Stomach (tissue), 9 donors: ENCODE data around the gene SYT12. TPM values are rescaled to one million over a fixed set of nuclear protein-coding genes. Genes with fewer than 3 reads are reported as not detected.

ENCODE experiments used
- DNase-seq, 2 donors: peaks; one replicate each; pipeline versions ENCODE4 v3.0.0 to v3.0.0-alpha.2; 2013 to 2019
- H3K27ac ChIP-seq, 5 donors: fragments of 200-600 bp in 4 of 5; sonication (generic) in 4 of 5; one replicate each; pipeline ENCODE4 v1.5.1; 2013 to 2019; ENCODE audit warnings: mild to moderate bottlenecking in 1 of 5, moderate library complexity in 1 of 5
- H3K27me3 ChIP-seq, 3 donors: fragments of 200-600 bp; sonication (generic); one replicate each; pipeline ENCODE4 v1.5.1; 2017 to 2019; ENCODE audit warnings: mixed run types in 1 of 3
- H3K36me3 ChIP-seq, 4 donors: fragments of 200-600 bp; sonication (generic); 1 replicate in 3 of 4; 2 replicates in 1 of 4; pipeline ENCODE4 v1.5.1; 2016 to 2019
- H3K4me1 ChIP-seq, 4 donors: fragments of 200-600 bp; sonication (generic); one replicate each; pipeline ENCODE4 v1.5.1; 2016 to 2019
- H3K4me3 ChIP-seq, 4 donors: fragments of 200-600 bp; sonication (generic) in 3 of 4; one replicate each; pipeline ENCODE4 v1.5.1; 2016 to 2019; ENCODE audit warnings: mild to moderate bottlenecking in 1 of 4
- H3K9me3 ChIP-seq, 4 donors: fragments of 200-600 bp; sonication (generic); one replicate each; pipeline ENCODE4 v1.5.1; 2016 to 2019
- CTCF ChIP-seq, 7 experiments: fragments of 450-650 bp in 4 of 7; fragments of 200-600 bp in 3 of 7; sonication (generic) in 3 of 7; IDR thresholded peaks; one replicate each; pipeline ENCODE4 v1.5.1; 2016 to 2019; ENCODE audit warnings: antibody characterized with exemption in 7 of 7, control low read depth in 2 of 7, mild to moderate bottlenecking in 1 of 7
- EP300 ChIP-seq: sonication (generic); formaldehyde crosslinking; IDR thresholded peaks from one replicate; pipeline ENCODE4 v1.6.1; 2017; ENCODE audit warnings: antibody characterized with exemption
- POLR2A ChIP-seq, 4 donors: fragments of 450-650 bp; IDR thresholded peaks; one replicate each; pipeline ENCODE4 v1.6.1; 2016; ENCODE audit warnings: antibody characterized with exemption in 4 of 4, control low read depth in 2 of 4, mild to moderate bottlenecking in 1 of 4, moderate library complexity in 1 of 4
- POLR2AphosphoS5 ChIP-seq, 3 donors: sonication (generic); formaldehyde crosslinking; IDR thresholded peaks; one replicate each; pipeline ENCODE4 v1.6.1; 2016; ENCODE audit warnings: antibody characterized with exemption in 3 of 3
- WGBS, 5 donors: extraction: QIAGEN DNeasy Blood & Tissue Kit in 3 of 5; methylation state at CpG; one replicate each; pipeline versions ENCODE4 v1.1.5 to v1.1.7; 2013 to 2018; 5-methylcytosine and 5-hydroxymethylcytosine counted together
- intact Hi-C: fragments of 100-400 bp; cut with DNase I; formaldehyde crosslinking; loops from one replicate; pipeline ENCODE4 v1.15.1; 2023; ENCODE audit warnings: low total_unique reads
- polyA plus RNA-seq, 3 donors: library from polyadenylated mRNA; stranded (reverse); fragments of 200-250 nt; gene quantifications; one replicate each; pipeline ENCODE4 v1.2.3, GENCODE V29; 2013
- total RNA-seq, 5 donors: library from RNA; depleted of rRNA; stranded (reverse); fragments of >200 nt; gene quantifications; one replicate each; pipeline versions ENCODE4 v1.1.0 to v1.2.3, GENCODE V29; 2014 to 2016
- donor health status: healthy with polysubstance abuse.
- donor health status: Bipolar disorder and iron deficiency.
- donor health status: healthy.

SYT12 gene
- total and polyA plus RNA-seq, 8 donors = 0.31 to 1.1 (median 0.45) TPM; not detected in 5

- Histone ChIP-seq H3K9me3 (peaks cover 7 to 20% (median 13%) of the 10 kb centered on the region in 4 donors), H3K4me3 (no peak overlapping the region), H3K27ac (no peak overlapping the region), H3K27me3 (peaks cover 0 to 10% (median 0%) of the 10 kb centered on the region in 3 donors), H3K4me1 (peaks cover 0 to 3% (median 0%) of the 10 kb centered on the region in 4 donors), H3K36me3 (no peaks in the 10 kb centered on the region)
- intact Hi-C loops = no loop called here
- TF ChIP-seq EP300 (no peak), POLR2A (IDR thresholded peaks at IDR 0.05) (no peak), CTCF (IDR thresholded peaks at IDR 0.05) (no peak), POLR2AphosphoS5 (IDR thresholded peaks at IDR 0.05) (no peak)
- no peak for DNase-seq
- 66 to 78% (median 73%) methylated on average over 8 to 11 of the region's 11 CpGs for WGBS, 5 donors
Measured at GRCh38 chr11:66975405-66976027, 47.4 kb upstream of the SYT12 start.

GRCh38 chr11:66976028-66976467, 46.9 kb upstream of the SYT12 start:
- no peak overlapping the region for H3K27ac ChIP-seq
- intact Hi-C loops = no loop called here
- H3K36me3 ChIP-seq = no peaks in the 10 kb centered on the region
- H3K9me3 ChIP-seq = peaks cover 7 to 20% (median 13%) of the 10 kb centered on the region in 4 donors
- H3K4me3 ChIP-seq = no peak overlapping the region
- DNase-seq = peak in 1 of 2 donors; percentile 45
- peaks cover 0 to 3% (median 0%) of the 10 kb centered on the region in 4 donors for H3K4me1 ChIP-seq
- whole genome bisulfite sequencing, 5 donors = 41 to 56% (median 50%) methylated on average over 6 to 9 of the region's 9 CpGs
- TF ChIP-seq CTCF (IDR thresholded peaks at IDR 0.05) (peak in 4 of 7 experiments; percentile 5 to 45 (median 24)), POLR2AphosphoS5 (IDR thresholded peaks at IDR 0.05) (no peak)
- peaks cover 0 to 10% (median 0%) of the 10 kb centered on the region in 3 donors for H3K27me3 ChIP-seq

- H3K4me3 ChIP-seq = no peak overlapping the region
- 87 to 97% (median 91%) methylated on average over 4 to 6 of the region's 6 CpGs for WGBS, 5 donors
- peaks cover 7 to 20% (median 13%) of the 10 kb centered on the region in 4 donors for H3K9me3 ChIP-seq
Measured at GRCh38 chr11:66976925-66977324, 46.0 kb upstream of the SYT12 start.

DNA sequence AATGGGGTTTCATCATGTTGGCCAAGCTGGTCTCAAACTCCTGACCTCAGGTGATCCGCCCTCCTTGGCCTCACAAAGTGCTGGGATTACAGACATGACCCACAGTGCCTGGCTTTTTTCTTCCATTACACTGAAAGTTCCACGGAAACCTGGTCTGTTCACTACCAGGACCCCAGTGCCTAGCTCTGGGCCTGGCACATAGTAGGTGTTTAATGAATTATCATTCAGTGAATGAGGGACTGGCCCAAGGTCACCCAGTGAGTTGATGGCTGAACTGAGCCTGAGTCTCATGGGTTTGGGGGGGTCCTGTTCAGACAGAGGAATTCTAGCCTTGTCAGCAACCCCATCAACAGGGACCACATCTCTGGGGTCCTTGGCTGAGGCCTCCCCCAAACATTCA, 44.7 kb upstream of the SYT12 start:
- no peak for TF ChIP-seq EP300
- no peak overlapping the region for H3K4me3 ChIP-seq
- peaks cover 7 to 20% (median 13%) of the 10 kb centered on the region in 4 donors for H3K9me3 ChIP-seq
- no peak for DNase-seq
- H3K4me1 ChIP-seq = peaks cover 0 to 12% (median 7%) of the 10 kb centered on the region in 4 donors
- H3K27ac ChIP-seq = no peak overlapping the region
- intact Hi-C loops = no loop called here
- H3K36me3 ChIP-seq = no peaks in the 10 kb centered on the region
- WGBS, 5 donors = 89 to 100% (median 92%) methylated on average over 2 of the region's 2 CpGs
- peaks cover 0 to 10% (median 0%) of the 10 kb centered on the region in 3 donors for H3K27me3 ChIP-seq

More at GRCh38 chr11:66976925-66977324, 46.0 kb upstream of the SYT12 start:
- TF ChIP-seq EP300 = no peak
- no peak for TF ChIP-seq POLR2AphosphoS5 (IDR thresholded peaks at IDR 0.05)
- no peak for TF ChIP-seq CTCF (IDR thresholded peaks at IDR 0.05)
- TF ChIP-seq POLR2A (IDR thresholded peaks at IDR 0.05) = no peak
- Histone ChIP-seq H3K27ac (no peak overlapping the region), H3K4me1 (peaks cover 0 to 8% (median 4%) of the 10 kb centered on the region in 4 donors), H3K27me3 (peaks cover 0 to 10% (median 0%) of the 10 kb centered on the region in 3 donors), H3K36me3 (no peaks in the 10 kb centered on the region)
- DNase-seq = no peak
- intact Hi-C loops = no loop called here

DNA sequence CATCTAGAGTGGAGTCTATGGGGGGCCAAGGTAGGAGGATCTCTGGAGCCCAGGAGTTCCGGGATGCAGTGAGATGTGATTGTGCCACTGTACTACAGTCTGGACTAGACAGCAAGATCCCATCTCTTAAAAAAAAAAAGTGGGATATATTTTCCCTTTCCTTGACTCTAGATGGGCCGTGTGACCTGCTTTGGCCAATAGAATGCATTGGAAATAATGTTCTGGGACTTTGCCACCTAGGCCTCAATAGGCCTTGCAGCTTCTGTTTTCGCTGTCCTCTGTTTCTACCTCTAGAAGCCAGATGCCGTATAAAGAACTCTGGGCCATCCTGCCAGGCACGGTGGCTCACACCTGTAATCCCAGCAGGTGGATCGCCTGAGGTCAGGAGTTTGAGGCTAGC, 44.2 kb upstream of the SYT12 start:
- WGBS, 5 donors = 91 to 97% (median 94%) methylated on average over 6 of the region's 6 CpGs
- TF ChIP-seq POLR2AphosphoS5 (IDR thresholded peaks at IDR 0.05) (no peak), CTCF (IDR thresholded peaks at IDR 0.05) (no peak), EP300 (no peak), POLR2A (IDR thresholded peaks at IDR 0.05) (no peak)
- intact Hi-C loops = no loop called here
- H3K4me1 ChIP-seq = peaks cover 0 to 17% (median 7%) of the 10 kb centered on the region in 4 donors
- no peaks in the 10 kb centered on the region for H3K36me3 ChIP-seq
- no peak overlapping the region for H3K27ac ChIP-seq
- H3K4me3 ChIP-seq = no peak overlapping the region
- no peak for DNase-seq
- H3K27me3 ChIP-seq = peaks cover 0 to 10% (median 0%) of the 10 kb centered on the region in 3 donors
- H3K9me3 ChIP-seq = peaks cover 7 to 20% (median 13%) of the 10 kb centered on the region in 4 donors
